BLaER1 treated with 17β-estradiol and CSF1 and Interleukin-3, amounts not matched to agents 10 nM and 100 nM (cell line): ENCODE measurements around the gene PLA2G4B.

Experiments used
- H3K27ac ChIP-seq, 11 experiments: shearing (Covaris generic); formaldehyde crosslinking; 2 replicates each; pipeline ENCODE4 v1.8.1; 2022
- H3K27me3 ChIP-seq, 11 experiments: shearing (Covaris generic); formaldehyde crosslinking; 2 replicates each; pipeline ENCODE4 v1.8.1; 2022
- H3K36me3 ChIP-seq, 11 experiments: shearing (Covaris generic); formaldehyde crosslinking; 2 replicates each; pipeline ENCODE4 v1.8.1; 2022
- H3K4me1 ChIP-seq, 10 experiments: shearing (Covaris generic); formaldehyde crosslinking; 2 replicates each; pipeline ENCODE4 v1.8.1; 2022
- H3K4me2 ChIP-seq, 11 experiments: shearing (Covaris generic); formaldehyde crosslinking; 2 replicates each; pipeline ENCODE4 v1.8.1; 2022
- H3K4me3 ChIP-seq, 10 experiments: shearing (Covaris generic); formaldehyde crosslinking; 2 replicates each; pipeline ENCODE4 v1.8.1; 2022
- H3K9ac ChIP-seq, 11 experiments: shearing (Covaris generic); formaldehyde crosslinking; 2 replicates each; pipeline ENCODE4 v1.8.1; 2022
- H3K9me3 ChIP-seq, 11 experiments: shearing (Covaris generic); formaldehyde crosslinking; replicated peaks in 1 of 11; 2 replicates each; pipeline ENCODE4 v1.8.1; 2022
- H4K20me1 ChIP-seq, 11 experiments: shearing (Covaris generic); formaldehyde crosslinking; 2 replicates each; pipeline ENCODE4 v1.8.1; 2022
- Cebpa-rat ChIP-seq, 11 experiments: shearing (Covaris generic); IDR thresholded peaks; 2 replicates each; pipeline ENCODE4 v1.8.1; 2022

PLA2G4B gene

DNA sequence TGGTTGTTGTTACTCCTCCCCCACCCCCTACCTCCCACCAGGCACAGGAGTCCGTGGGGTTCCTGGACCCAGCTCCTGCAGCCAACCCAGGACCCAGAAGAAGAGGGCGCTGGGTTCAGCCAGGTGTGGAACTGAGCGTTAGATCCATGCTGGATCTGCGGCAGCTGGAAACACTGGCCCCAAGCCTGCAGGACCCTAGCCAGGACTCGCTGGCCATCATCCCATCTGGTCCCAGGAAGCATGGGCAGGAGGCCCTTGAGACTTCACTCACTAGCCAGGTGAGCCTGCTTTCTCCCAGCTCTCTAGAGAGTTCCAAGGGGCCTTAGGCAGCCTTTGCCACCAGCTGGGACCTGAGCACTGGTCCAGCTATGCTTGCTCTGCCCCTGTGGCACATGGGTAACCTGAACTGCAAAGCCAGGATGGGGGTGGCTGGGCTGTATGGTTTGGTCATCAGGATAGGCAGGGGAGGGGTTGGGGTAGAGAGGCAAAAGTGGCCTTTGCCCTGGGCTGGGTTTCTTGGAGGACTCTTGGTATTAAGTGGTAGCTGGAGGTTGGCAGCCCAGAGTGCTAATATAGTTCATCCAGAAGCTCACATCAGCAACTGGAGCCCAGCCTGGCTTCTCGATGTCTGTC, 17.7 kb upstream of the PLA2G4B start:
- H3K4me2 ChIP-seq = no peak overlapping the region
- peaks cover 65 to 97% (median 91%) of the 10 kb centered on the region in 11 experiments for H3K36me3 ChIP-seq
- no peak for TF ChIP-seq Cebpa-rat (IDR thresholded peaks at IDR 0.05)
- H4K20me1 ChIP-seq = peaks cover 0 to 41% (median 0%) of the 10 kb centered on the region in 11 experiments; a peak in 7 of 22 replicates
- no peak overlapping the region for H3K4me3 ChIP-seq
- H3K9ac ChIP-seq = no peak overlapping the region
- H3K27ac ChIP-seq = no peak overlapping the region
- H3K4me1 ChIP-seq = peaks cover 0 to 10% (median 0%) of the 10 kb centered on the region in 10 experiments; a peak in 3 of 20 replicates
- no peaks in the 10 kb centered on the region for H3K9me3 ChIP-seq
- H3K27me3 ChIP-seq = 0 out of 22 replicates have a peak, but pooled peaks cover 0 to under 1% (median 0%) of the 10 kb centered on the region in 11 experiments

DNA sequence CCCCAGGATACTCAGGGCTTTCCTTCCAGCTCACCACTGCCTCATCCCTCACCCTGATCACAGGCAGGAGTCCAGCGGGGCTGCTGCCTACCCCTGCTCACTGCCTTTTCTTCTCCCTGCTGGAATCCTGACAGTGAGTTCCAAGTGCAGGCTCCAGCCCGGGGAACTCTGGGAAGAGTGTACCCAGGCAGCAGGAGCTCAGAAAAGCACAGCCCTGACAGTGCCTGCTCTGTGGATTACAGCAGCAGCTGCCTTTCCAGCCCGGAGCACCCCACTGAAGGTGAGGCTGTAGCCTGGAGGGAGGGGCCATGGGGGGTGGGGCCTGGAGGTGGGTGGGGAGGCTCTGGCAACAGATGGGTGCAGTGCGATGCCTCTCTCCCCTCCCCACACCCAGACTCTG, 16.8 kb upstream of the PLA2G4B start:
- no peak for TF ChIP-seq Cebpa-rat (IDR thresholded peaks at IDR 0.05)
- peaks cover 59 to 91% (median 83%) of the 10 kb centered on the region in 11 experiments for H3K36me3 ChIP-seq

DNA sequence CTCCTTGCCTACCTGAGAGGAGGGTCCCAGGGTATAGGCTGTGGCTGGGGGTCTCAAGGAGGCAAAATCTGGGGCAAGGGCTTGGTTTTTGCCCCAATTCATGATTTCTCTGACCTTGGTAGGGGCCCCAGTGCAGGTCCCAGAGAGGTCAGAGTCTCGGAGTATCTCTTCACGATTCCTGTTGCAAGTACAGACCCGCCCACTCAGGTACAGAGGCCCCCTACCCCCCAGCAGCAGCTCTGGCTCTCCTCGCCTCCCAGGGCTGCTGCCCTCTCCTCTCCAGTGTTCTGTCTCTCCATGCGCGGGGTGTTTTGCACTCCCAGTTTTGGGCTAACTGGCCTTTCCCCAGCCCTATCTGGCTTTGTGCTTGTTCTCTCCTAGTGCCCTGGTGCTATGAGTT, 16.2 kb upstream of the PLA2G4B start:
- Histone ChIP-seq H3K4me1 (peaks cover 0 to 14% (median 5%) of the 10 kb centered on the region in 10 experiments; a peak in 13 of 20 replicates), H3K4me3 (no peak overlapping the region), H3K36me3 (peaks cover 53 to 87% (median 77%) of the 10 kb centered on the region in 11 experiments), H3K27me3 (peaks cover 0 to 12% (median 8%) of the 10 kb centered on the region in 11 experiments; a peak in 10 of 22 replicates), H4K20me1 (peaks cover 0 to 49% (median 0%) of the 10 kb centered on the region in 11 experiments; a peak in 7 of 22 replicates), H3K9ac (no peak overlapping the region), H3K27ac (no peak overlapping the region), H3K4me2 (no peak overlapping the region), H3K9me3 (no peaks in the 10 kb centered on the region)
- no peak for TF ChIP-seq Cebpa-rat (IDR thresholded peaks at IDR 0.05)

More for the DNA sequence above, 16.8 kb upstream of the PLA2G4B start:
- no peaks in the 10 kb centered on the region for H3K9me3 ChIP-seq
- H3K27ac ChIP-seq = no peak overlapping the region
- no peak overlapping the region for H3K9ac ChIP-seq
- peaks cover 0 to 8% (median 1%) of the 10 kb centered on the region in 11 experiments; a peak in 3 of 22 replicates for H3K27me3 ChIP-seq
- peaks cover 0 to 49% (median 0%) of the 10 kb centered on the region in 11 experiments; a peak in 7 of 22 replicates for H4K20me1 ChIP-seq
- H3K4me2 ChIP-seq = no peak overlapping the region
- H3K4me1 ChIP-seq = peaks cover 0 to 10% (median 0%) of the 10 kb centered on the region in 10 experiments; a peak in 3 of 20 replicates
- H3K4me3 ChIP-seq = no peak overlapping the region

DNA sequence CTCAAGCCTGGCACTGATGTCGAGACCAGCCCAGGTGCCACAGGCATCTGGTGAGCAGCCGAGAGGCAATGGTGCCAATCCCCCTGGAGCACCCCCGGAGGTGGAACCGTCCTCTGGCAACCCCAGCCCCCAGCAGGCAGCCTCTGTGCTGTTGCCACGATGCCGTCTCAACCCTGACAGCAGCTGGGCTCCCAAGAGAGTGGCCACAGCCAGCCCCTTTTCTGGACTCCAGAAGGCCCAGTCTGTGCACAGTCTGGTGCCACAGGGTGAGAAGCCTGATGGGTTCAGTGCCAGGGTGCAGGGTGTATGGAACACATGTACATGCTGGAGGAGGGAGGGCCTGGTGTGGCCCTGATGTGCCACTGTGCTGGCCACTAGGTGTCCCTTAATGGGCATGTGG, 15.7 kb upstream of the PLA2G4B start:
- Histone ChIP-seq H3K4me2 (no peak overlapping the region), H3K27ac (no peak overlapping the region), H3K9me3 (no peaks in the 10 kb centered on the region), H3K4me1 (peaks cover 0 to 15% (median 6%) of the 10 kb centered on the region in 10 experiments; a peak in 13 of 20 replicates), H3K4me3 (no peak overlapping the region), H3K27me3 (peaks cover 0 to 13% (median 8%) of the 10 kb centered on the region in 11 experiments; a peak in 10 of 22 replicates), H3K36me3 (peaks cover 48 to 82% (median 72%) of the 10 kb centered on the region in 11 experiments), H3K9ac (no peak overlapping the region), H4K20me1 (peaks cover 0 to 49% (median 0%) of the 10 kb centered on the region in 11 experiments; a peak in 7 of 22 replicates)
- no peak for TF ChIP-seq Cebpa-rat (IDR thresholded peaks at IDR 0.05)

DNA sequence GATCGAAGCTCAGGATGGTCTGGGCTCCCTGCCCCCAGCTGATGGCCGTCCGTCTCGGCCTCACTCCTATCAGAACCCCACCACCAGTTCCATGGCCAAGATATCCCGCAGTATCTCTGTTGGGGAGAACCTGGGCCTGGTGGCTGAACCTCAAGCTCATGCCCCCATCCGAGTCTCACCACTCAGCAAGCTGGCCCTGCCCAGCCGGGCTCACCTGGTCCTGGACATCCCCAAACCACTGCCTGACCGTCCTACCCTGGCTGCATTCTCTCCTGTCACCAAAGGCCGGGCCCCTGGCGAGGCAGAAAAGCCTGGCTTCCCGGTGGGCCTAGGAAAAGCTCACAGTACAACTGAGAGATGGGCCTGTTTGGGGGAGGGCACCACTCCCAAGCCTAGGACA, 15.1 kb upstream of the PLA2G4B start:
- peaks cover 0 to 13% (median 8%) of the 10 kb centered on the region in 11 experiments; a peak in 10 of 22 replicates for H3K27me3 ChIP-seq
- H3K9ac ChIP-seq = no peak overlapping the region
- no peak overlapping the region for H3K27ac ChIP-seq
- no peaks in the 10 kb centered on the region for H3K9me3 ChIP-seq
- no peak overlapping the region for H3K4me3 ChIP-seq
- H3K4me2 ChIP-seq = no peak overlapping the region
- H3K36me3 ChIP-seq = peaks cover 43 to 77% (median 67%) of the 10 kb centered on the region in 11 experiments
- H4K20me1 ChIP-seq = peaks cover 0 to 49% (median 0%) of the 10 kb centered on the region in 11 experiments; a peak in 7 of 22 replicates
- peaks cover 2 to 18% (median 8%) of the 10 kb centered on the region in 10 experiments; a peak in 19 of 20 replicates for H3K4me1 ChIP-seq
- TF ChIP-seq Cebpa-rat (IDR thresholded peaks at IDR 0.05) = no peak

DNA sequence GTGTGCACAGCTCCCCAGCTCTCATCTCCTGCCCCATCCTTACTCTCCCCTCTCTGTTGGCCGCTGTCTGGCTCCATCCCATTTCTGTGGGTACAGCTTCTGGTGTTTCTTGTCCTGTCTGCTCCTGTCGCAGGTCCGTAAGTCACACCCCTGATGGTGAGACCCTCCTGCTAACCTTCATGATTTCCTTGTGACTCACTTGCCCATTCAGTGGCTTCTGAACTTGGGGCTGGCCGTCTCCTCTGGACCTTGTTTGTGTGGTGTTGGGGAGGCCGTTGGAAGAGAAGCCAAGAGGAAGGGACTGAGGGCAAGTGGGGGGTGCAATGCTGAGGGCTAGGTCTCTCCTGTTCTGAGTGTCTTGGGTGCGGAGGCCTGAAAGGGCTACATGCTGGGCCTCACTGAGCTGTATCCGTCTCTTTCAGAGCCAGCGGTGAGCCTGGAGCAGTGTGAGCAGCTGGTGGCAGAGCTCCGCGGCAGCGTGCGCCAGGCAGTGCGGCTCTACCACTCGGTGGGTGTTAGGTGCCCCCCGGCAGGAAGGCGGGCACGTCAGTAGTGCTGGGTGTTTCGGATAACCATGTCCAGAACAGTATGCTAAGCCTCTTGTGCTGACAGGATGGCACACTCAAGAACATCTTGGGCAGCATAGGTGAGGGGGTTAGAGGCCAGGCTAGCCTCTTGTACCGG, 14.4 kb upstream of the PLA2G4B start:
- Histone ChIP-seq H4K20me1 (peaks cover 0 to 52% (median 0%) of the 10 kb centered on the region in 11 experiments; a peak in 10 of 22 replicates), H3K36me3 (peaks cover 36 to 70% (median 60%) of the 10 kb centered on the region in 11 experiments), H3K4me3 (no peak overlapping the region), H3K27ac (no peak overlapping the region), H3K4me1 (peaks cover 9 to 22% (median 15%) of the 10 kb centered on the region in 10 experiments), H3K9ac (no peak overlapping the region), H3K4me2 (no peak overlapping the region), H3K9me3 (no peaks in the 10 kb centered on the region), H3K27me3 (peaks cover 0 to 13% (median 8%) of the 10 kb centered on the region in 11 experiments; a peak in 10 of 22 replicates)
- no peak for TF ChIP-seq Cebpa-rat (IDR thresholded peaks at IDR 0.05)

DNA sequence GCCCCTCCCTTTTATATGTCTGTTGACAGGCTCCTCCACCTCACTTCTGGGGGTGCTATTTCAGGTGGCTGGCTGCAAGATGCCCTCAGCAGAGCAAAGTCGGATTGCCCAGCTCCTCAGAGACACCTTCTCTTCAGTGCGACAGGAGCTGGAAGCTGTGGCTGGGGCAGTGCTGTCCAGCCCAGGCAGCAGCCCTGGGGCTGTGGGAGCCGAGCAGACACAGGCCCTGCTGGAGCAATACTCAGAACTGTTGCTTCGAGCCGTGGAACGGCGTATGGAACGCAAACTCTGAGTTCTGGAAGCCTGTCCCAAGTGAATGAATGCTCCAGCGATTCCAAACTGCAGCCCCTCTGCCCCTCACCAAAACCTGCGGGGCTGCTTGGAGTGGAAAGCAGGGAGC, 13.5 kb upstream of the PLA2G4B start:
- Histone ChIP-seq H3K36me3 (peaks cover 35 to 60% (median 51%) of the 10 kb centered on the region in 11 experiments; a peak in 21 of 22 replicates), H4K20me1 (peaks cover 0 to 60% (median 5%) of the 10 kb centered on the region in 11 experiments; a peak in 13 of 22 replicates), H3K9ac (no peak overlapping the region), H3K4me3 (no peak overlapping the region), H3K4me1 (peaks cover 16 to 26% (median 24%) of the 10 kb centered on the region in 10 experiments), H3K4me2 (no peak overlapping the region), H3K27ac (no peak overlapping the region), H3K9me3 (no peaks in the 10 kb centered on the region), H3K27me3 (peaks cover 0 to 13% (median 8%) of the 10 kb centered on the region in 11 experiments; a peak in 10 of 22 replicates)
- no peak for TF ChIP-seq Cebpa-rat (IDR thresholded peaks at IDR 0.05)

DNA sequence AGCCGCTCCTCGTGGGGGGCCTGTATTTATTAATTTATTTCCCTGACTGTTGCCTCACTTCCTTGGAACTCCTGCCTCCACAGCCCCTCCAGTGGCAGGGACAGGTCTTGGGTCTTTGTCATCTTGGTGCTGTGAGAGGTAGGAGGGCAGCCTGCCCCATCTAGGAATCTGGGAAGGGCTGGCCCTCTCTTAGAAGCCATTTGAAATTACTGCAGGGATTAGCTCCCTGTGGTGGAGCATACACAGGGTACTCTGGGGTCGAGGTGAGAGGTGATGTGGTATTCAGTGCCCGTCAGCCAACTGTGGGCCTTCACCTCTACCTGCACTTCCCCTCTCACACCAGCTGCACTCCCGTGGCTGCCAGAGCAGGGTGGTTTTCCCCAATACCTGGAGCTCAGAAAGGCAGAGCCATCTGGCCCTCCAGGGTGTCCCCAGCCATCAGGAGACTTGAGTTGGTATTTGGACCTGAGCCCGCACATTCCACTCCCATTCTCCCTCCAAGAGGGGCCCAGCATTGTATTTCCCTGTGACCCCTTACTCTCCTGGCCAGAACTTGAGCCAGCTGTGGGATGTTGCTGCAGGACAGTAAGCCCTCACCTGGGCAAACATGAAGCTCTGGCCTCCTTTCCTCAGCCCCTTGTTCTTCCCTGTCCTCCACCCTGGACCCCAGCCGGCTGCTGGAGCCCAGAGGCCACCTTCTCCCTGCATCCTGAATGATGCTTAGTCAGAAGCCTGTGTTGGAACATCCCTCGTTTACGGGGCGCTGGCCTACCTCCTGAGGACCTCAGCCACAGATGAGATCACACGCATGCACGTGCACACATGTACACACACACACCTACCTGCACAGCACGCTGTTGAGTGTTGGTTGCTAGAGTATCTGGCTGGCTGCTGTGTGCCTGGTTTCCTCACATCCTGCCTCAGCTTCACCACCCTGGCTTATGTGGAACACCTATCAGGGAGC, 12.8 kb upstream of the PLA2G4B start:
- no peak overlapping the region for H3K27ac ChIP-seq
- no peak overlapping the region for H3K4me2 ChIP-seq
- peaks cover 32 to 59% (median 47%) of the 10 kb centered on the region in 11 experiments; a peak in 21 of 22 replicates for H3K36me3 ChIP-seq
- H3K9me3 ChIP-seq = no peaks in the 10 kb centered on the region
- H3K27me3 ChIP-seq = peaks cover 0 to 13% (median 8%) of the 10 kb centered on the region in 11 experiments; a peak in 10 of 22 replicates
- H4K20me1 ChIP-seq = peaks cover 0 to 60% (median 12%) of the 10 kb centered on the region in 11 experiments; a peak in 15 of 22 replicates
- no peak overlapping the region for H3K4me3 ChIP-seq
- no peak for TF ChIP-seq Cebpa-rat (IDR thresholded peaks at IDR 0.05)
- H3K9ac ChIP-seq = no peak overlapping the region
- H3K4me1 ChIP-seq = peaks cover 22 to 33% (median 31%) of the 10 kb centered on the region in 10 experiments
